ENCODE results near the gene GALC.

- TF ChIP-seq CTCF (conservative IDR thresholded peaks at IDR 0.05; ENCODE audit: low read length) (no peak), EZH2phosphoT487 (IDR thresholded peaks at IDR 0.05; ENCODE audit: borderline replicate concordance) (no peak)
These were observed 3.1 kb downstream of the GALC start for GRCh38 chr14:87989956-87990299.
